LNCAP (cell line): ENCODE measurements around the gene SPRY1.

Source experiments
- CTCF ChIP-seq: fragments of 450-650 bp; IDR thresholded peaks from 2 replicates; pipeline ENCODE4 v1.5.1; 2017; ENCODE audit warnings: mild to moderate bottlenecking

Gene SPRY1

DNA sequence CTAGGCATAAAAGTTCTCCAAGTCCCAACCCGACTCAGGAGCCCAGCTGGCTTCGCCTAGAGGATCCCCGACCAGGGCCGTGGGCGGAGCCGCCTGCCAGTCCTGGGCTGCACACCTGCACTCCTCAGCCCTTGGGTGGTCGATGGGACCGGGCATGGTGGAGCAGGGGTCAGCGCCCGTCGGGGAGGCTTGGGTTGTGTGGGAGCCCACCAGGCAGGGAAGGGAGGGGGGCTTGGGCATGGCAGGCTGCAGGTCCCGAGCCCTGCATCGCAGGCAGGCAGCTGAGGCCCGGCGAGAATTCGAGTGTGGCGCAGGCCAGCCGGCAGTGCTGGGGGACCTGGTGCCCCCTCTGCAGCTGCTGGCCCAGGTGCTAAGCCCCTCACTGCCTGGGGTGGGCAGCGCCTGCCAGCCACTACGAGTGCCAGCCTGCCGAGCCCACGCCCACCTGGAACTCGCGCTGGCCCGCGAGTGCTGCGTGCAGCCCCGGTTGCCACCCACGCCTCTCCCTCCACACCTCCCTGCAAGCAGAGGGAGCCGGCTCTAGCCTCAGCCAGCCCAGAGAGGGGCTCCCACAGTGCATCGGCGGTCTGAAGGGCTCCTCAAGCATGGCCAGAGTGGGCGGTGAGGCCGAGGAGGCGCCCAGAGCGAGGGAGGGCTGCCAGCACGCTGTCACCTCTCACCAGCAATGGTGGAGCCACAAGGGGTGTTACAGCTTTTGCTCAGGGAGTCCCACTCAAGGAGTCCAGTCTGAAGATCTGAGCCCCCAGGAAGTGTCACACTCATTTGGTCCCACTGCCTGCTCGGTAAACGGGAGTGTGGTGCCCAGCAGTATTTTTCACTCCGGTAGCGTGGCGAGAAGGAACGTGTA lies 38.9 kb downstream of the SPRY1 start:
- no peak for TF ChIP-seq CTCF

- no peak for TF ChIP-seq CTCF
These were observed 41.4 kb downstream of the SPRY1 start for GRCh38 chr4:123438031-123438430.

- no peak for TF ChIP-seq CTCF
These were observed 47.0 kb downstream of the SPRY1 start for GRCh38 chr4:123443401-123444289.

- no peak for TF ChIP-seq CTCF
These were observed 47.7 kb downstream of the SPRY1 start for GRCh38 chr4:123444290-123444731.

- no peak for TF ChIP-seq CTCF
These were observed 50.4 kb downstream of the SPRY1 start for GRCh38 chr4:123446865-123447474.

DNA sequence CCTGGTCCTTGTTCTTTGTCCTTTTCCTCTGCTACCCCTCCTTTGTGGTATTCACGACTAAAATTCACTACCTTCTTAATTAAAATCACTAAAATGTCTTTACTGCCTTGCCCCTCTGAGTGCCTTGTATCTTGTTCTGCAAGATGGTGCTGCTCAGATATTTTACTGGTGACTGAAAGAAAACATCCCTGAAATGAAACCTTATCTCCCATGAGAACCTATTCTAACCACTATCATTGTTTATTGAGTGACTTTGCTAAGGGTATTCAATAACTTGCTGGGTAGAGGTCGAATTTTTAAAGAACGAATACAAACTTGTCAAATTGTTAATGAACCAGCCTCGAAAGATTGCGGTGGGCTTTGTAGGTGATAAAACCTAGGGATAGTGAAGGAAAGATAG lies 52.8 kb downstream of the SPRY1 start:
- TF ChIP-seq CTCF, result no peak

DNA sequence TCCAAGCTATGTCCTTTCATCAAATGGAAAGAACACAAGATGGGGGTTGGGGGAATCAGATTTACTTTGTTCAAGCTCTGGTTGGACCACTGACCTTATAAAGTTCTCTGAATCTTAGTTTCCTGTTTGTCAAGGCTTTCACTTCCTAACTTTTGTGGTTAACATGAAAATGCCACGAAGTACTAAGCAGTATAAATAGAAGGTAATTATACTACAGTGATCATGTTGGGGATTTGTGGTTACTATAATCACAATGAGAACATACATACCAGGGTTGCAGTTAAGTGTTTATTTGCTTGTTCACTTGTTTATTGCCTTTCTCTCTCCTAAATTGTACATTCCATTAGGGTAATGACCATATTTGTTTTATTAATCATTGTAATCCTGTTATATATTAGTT lies 53.2 kb downstream of the SPRY1 start:
- TF ChIP-seq CTCF, result no peak
